Measurements from ENCODE around the gene BRINP3. TPM values are rescaled to one million over a fixed set of nuclear protein-coding genes. Genes with fewer than 3 reads are reported as not detected.
"Not testable (repeated sequence)": the region's sequence is repeated elsewhere in the genome, so short reads cannot be mapped to it uniquely, and the experiment has no call there.

The BRINP3 gene
- not detected for total RNA-seq

DNA sequence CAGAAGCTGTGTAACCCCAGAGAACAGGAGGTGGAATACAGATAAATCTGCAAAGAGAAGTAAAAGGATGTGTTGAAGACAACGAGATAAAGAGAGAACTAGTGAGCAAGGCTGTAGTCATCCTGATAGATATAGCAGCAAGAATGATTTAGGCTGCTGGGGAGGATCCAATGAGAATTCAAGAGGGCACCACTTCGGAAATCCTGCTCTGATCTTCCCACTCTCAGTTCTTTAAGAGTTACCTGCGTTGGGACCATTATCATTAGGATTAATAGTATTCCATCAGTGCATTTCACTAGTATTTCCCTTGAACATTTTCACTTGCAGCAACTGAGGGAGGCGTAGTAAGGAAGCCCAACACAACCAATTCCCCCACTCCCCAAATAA is at the start of gene BRINP3:
TSS of gene BRINP3 (minus strand) at position 103 of the 387 bp plus-strand sequence.
- peaks cover 46% of the 10 kb centered on the region for H3K27me3 ChIP-seq (ENCODE audit: insufficient read depth, low read length)
- no peaks in the 10 kb centered on the region for H3K9me3 ChIP-seq (ENCODE audit: low read depth, low read length)
- no peaks in the 10 kb centered on the region for H3K4me1 ChIP-seq (ENCODE audit: insufficient read depth, low read length)
- H3K4me3 ChIP-seq (ENCODE audit: low read length) = no peak within 1 kb of the TSS

GRCh38 chr1:190511554-190511953 is 33.9 kb upstream of the BRINP3 start:
- Histone ChIP-seq H3K9me3 (ENCODE audit: low read depth, low read length) (no peaks in the 10 kb centered on the region), H3K4me1 (ENCODE audit: insufficient read depth, low read length) (no peaks in the 10 kb centered on the region), H3K4me3 (ENCODE audit: low read length) (no peak overlapping the region), H3K27me3 (ENCODE audit: insufficient read depth, low read length) (no peaks in the 10 kb centered on the region)

- Histone ChIP-seq H3K9me3 (ENCODE audit: low read depth, low read length) (no peaks in the 10 kb centered on the region), H3K4me1 (ENCODE audit: insufficient read depth, low read length) (no peaks in the 10 kb centered on the region), H3K27me3 (ENCODE audit: insufficient read depth, low read length) (no peaks in the 10 kb centered on the region), H3K4me3 (ENCODE audit: low read length) (no peak overlapping the region)
Observed at GRCh38 chr1:190507357-190507756, 29.7 kb upstream of the BRINP3 start.

GRCh38 chr1:190504539-190504938 is 26.9 kb upstream of the BRINP3 start:
- H3K4me1 ChIP-seq (ENCODE audit: insufficient read depth, low read length); H3K27me3 ChIP-seq (ENCODE audit: insufficient read depth, low read length); H3K4me3 ChIP-seq (ENCODE audit: low read length); H3K9me3 ChIP-seq (ENCODE audit: low read depth, low read length): not testable (repeated sequence)

DNA sequence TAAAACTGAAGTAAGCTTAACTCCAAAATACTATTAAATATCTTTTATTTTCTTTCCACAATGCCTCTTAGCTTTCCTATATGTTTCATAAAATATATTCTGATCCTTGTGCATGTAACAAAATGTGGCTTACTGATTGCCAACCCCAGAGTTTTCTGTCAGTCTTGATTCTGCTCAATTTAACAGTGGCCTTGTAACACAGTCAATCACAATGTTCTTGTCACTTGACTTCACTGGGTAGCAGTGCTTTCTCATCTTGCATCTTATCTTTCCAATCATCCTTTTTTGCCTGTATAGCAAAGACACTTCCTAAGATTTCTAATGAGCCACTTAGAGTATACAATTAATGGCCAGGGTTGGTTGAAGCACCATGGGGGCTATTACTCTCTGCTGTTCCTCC is 19.9 kb upstream of the BRINP3 start:
- no peaks in the 10 kb centered on the region for H3K9me3 ChIP-seq (ENCODE audit: low read depth, low read length)
- H3K4me1 ChIP-seq (ENCODE audit: insufficient read depth, low read length) = no peaks in the 10 kb centered on the region
- no peaks in the 10 kb centered on the region for H3K27me3 ChIP-seq (ENCODE audit: insufficient read depth, low read length)
- H3K4me3 ChIP-seq (ENCODE audit: low read length) = no peak overlapping the region

- no peaks in the 10 kb centered on the region for H3K4me1 ChIP-seq (ENCODE audit: insufficient read depth, low read length)
- no peaks in the 10 kb centered on the region for H3K27me3 ChIP-seq (ENCODE audit: insufficient read depth, low read length)
- H3K9me3 ChIP-seq (ENCODE audit: low read depth, low read length) = no peaks in the 10 kb centered on the region
- no peak overlapping the region for H3K4me3 ChIP-seq (ENCODE audit: low read length)
Observed at GRCh38 chr1:190494451-190494850, 16.8 kb upstream of the BRINP3 start.

DNA sequence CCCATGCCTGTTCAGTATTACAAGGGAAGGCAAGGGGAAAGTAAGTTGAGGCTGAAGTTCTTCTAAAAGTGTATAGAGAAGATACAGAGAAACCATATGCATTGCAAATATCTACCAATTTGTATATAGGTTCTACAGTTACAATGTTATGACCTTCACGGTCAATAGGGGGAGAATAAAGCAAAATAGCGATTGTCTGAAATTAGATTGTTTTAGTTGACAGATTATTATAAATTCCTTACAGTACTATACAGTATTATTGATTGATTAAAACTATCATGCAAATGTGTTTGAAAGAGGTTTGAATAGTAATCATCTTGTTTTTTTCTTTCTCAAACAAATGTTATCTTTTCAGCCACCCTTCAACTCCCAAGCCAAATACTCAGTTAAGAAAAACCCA is 13.7 kb upstream of the BRINP3 start:
- H3K4me3 ChIP-seq (ENCODE audit: low read length) = no peak overlapping the region
- no peaks in the 10 kb centered on the region for H3K9me3 ChIP-seq (ENCODE audit: low read depth, low read length)
- H3K27me3 ChIP-seq (ENCODE audit: insufficient read depth, low read length) = no peaks in the 10 kb centered on the region
- H3K4me1 ChIP-seq (ENCODE audit: insufficient read depth, low read length) = no peaks in the 10 kb centered on the region

DNA sequence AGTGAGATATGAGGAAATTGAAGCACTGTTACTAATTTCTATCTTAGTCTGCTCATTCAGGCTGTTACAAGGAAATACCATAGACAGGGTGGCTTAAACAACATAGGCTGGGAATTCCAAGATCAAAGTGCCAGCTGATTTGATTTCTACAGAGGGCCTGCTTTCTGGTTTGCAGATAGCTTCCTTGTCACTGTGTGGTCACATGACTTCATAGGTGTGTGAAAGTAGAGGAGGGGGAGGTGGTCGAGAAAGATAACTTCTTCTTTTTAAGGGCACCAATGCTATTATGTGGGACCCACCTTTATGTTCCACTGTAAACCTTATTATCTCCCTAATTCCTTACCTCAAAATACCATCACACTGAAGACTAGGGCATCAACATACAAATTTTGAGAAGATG is 6.4 kb upstream of the BRINP3 start:
- H3K4me1 ChIP-seq (ENCODE audit: insufficient read depth, low read length) = no peaks in the 10 kb centered on the region

GRCh38 chr1:190480231-190480630 is 2.6 kb upstream of the BRINP3 start:
- Histone ChIP-seq H3K27me3 (ENCODE audit: insufficient read depth, low read length) (peaks cover 35% of the 10 kb centered on the region), H3K4me1 (ENCODE audit: insufficient read depth, low read length) (no peaks in the 10 kb centered on the region), H3K4me3 (ENCODE audit: low read length) (no peak overlapping the region), H3K9me3 (ENCODE audit: low read depth, low read length) (no peaks in the 10 kb centered on the region)

More for the DNA sequence above, 6.4 kb upstream of the BRINP3 start:
- no peaks in the 10 kb centered on the region for H3K9me3 ChIP-seq (ENCODE audit: low read depth, low read length)
- H3K4me3 ChIP-seq (ENCODE audit: low read length) = no peak overlapping the region
- peaks cover 6% of the 10 kb centered on the region for H3K27me3 ChIP-seq (ENCODE audit: insufficient read depth, low read length)

DNA sequence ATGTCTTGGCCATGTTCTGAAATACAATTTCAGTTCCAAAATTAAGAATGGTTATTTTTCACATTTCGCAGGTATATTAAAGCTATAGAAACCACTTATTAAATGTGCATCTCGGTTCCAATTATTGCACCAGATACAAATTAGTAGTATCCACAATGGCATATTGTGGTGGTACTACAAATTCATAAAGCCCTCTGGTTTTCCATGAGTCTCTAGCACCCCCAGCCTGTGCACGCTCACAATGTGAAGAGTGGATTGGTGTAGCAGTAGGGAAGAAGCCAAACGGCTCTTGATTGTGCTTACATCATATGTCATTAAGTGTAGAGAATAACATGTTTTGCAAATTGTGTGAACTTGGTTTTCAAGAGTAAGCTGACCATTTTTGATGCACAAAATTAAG is 1.9 kb upstream of the BRINP3 start:
- peaks cover 41% of the 10 kb centered on the region for H3K27me3 ChIP-seq (ENCODE audit: insufficient read depth, low read length)
- H3K4me1 ChIP-seq (ENCODE audit: insufficient read depth, low read length) = no peaks in the 10 kb centered on the region
- no peaks in the 10 kb centered on the region for H3K9me3 ChIP-seq (ENCODE audit: low read depth, low read length)
- H3K4me3 ChIP-seq (ENCODE audit: low read length) = no peak overlapping the region

DNA sequence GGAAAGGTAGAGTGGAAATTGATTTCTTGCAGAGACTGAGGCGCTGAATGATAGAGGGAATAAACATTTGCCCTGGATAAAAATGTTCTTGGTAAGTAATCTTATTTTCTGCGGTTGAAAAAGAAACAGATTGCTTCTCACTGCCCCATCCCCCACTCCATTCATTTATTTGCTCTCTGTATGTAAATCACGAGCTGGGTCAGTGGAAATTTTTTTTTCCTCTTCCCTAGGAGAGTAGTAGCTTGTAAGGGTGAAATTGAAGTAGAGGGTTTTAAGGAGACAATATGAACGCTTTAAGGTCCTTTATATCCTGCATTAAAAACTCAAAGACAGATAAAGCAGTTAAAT is 1.4 kb upstream of the BRINP3 start:
- Histone ChIP-seq H3K4me1 (ENCODE audit: insufficient read depth, low read length) (no peaks in the 10 kb centered on the region), H3K9me3 (ENCODE audit: low read depth, low read length) (no peaks in the 10 kb centered on the region), H3K4me3 (ENCODE audit: low read length) (no peak overlapping the region), H3K27me3 (ENCODE audit: insufficient read depth, low read length) (peaks cover 46% of the 10 kb centered on the region)

DNA sequence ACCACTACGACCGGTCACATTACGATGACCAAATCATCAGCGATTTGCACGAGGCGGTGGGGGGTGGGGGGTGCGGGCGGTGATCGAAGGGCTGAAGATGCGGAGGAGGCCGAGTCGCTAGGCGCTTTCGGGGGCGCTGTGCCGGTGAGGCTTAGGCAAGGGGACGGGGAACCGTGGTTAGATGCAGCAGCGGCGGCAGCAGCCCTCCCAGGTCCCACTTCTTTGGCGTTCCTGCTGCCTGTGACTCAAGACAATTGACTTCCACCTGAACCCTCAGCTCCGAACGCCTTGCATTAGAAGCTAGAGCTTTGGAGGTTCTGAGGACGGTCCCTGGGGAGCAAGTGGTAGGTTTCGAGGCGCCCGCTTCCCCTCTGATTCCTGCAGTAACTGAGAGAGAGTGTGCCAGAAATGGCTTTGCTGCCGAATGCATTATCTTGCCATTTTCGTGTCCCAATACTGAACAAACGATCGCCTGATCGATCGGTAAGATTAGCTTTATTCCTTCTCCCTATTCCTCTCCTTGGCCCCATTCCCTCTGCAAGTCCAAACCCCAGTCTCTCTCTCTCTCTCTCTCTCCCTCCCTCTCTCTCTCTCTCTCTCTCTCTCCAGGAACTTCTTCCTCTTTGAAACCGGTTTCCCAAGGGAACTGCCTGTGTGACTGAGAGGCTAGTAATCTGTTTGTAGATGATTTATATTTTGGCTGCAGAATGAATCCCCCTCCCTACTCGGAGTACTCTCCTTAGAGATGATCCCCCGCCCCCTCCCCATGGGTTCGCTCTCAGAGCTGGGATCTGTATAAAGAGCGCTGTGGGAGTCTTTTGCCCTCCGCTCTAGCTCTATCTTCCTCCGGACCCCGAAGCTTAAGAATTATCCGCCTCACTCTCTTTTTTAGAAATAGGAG is 735 bp upstream of the BRINP3 start:
- Histone ChIP-seq H3K9me3 (ENCODE audit: low read depth, low read length) (no peaks in the 10 kb centered on the region), H3K27me3 (ENCODE audit: insufficient read depth, low read length) (peaks cover 46% of the 10 kb centered on the region), H3K4me3 (ENCODE audit: low read length) (no peak overlapping the region), H3K4me1 (ENCODE audit: insufficient read depth, low read length) (no peaks in the 10 kb centered on the region)

GRCh38 chr1:190476806-190477205 is 858 bp downstream of the BRINP3 start:
- H3K9me3 ChIP-seq (ENCODE audit: low read depth, low read length) = no peaks in the 10 kb centered on the region
- H3K27me3 ChIP-seq (ENCODE audit: insufficient read depth, low read length) = peaks cover 46% of the 10 kb centered on the region
- no peaks in the 10 kb centered on the region for H3K4me1 ChIP-seq (ENCODE audit: insufficient read depth, low read length)
- no peak overlapping the region for H3K4me3 ChIP-seq (ENCODE audit: low read length)

DNA sequence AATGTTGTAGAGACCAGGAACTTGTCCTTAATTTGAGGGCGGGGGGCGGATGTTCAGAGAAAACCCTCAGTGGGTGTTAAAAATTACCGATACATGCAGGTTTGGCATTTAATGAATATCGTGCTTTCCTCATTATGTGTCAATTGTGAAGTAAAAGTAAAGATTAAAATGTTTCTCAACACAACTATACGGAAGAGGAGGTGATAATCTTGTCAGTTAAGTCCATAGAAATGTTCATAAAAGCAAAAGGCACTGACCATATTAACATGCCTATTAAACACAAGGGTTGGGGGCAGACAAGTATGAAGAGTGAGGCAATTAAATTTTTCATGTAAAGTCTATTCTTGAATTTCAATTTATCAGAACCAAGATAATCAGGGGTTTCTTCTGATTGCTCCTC is 1.3 kb downstream of the BRINP3 start:
- no peak overlapping the region for H3K4me3 ChIP-seq (ENCODE audit: low read length)
- H3K9me3 ChIP-seq (ENCODE audit: low read depth, low read length) = no peaks in the 10 kb centered on the region
- H3K4me1 ChIP-seq (ENCODE audit: insufficient read depth, low read length) = no peaks in the 10 kb centered on the region
- peaks cover 46% of the 10 kb centered on the region for H3K27me3 ChIP-seq (ENCODE audit: insufficient read depth, low read length)

DNA sequence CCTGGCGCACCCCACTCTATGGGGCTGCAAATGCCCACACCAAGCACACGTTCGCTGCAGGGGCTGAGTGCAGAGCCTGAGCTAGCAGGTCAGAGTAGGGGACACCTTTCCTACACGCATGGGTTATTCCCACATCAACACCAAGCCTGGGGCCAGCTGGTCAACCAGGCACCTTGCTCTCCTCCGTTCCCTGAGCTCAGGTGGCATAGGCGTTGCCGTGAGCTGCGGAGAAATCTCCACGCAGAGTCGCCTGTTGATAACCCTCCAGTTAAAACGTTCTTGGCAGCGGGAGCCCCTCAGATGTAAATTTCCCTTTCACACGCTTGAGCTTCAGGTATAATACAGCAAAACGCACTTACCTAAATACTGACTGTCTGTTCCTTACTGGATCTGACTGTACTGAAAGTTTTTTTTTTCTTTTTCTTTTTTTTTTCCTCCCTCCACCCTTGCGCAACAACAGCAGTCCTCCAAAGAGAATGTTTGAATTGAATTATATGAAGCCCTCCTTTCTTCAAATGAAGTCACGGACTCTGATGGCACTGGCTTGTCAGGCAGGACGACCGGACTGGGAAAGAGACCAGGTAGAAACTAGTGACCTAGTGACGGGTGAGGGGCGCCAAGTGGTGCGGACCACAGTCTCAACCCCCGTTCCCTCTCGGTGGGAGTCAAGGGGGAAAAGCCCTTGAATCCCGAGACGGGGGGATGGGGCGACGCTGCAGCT is 2.1 kb downstream of the BRINP3 start:
- no peaks in the 10 kb centered on the region for H3K9me3 ChIP-seq (ENCODE audit: low read depth, low read length)
- H3K4me3 ChIP-seq (ENCODE audit: low read length) = no peak overlapping the region
- peaks cover 46% of the 10 kb centered on the region for H3K27me3 ChIP-seq (ENCODE audit: insufficient read depth, low read length)
- no peaks in the 10 kb centered on the region for H3K4me1 ChIP-seq (ENCODE audit: insufficient read depth, low read length)
